ENCODE measurements around the gene GFOD1.

DNA sequence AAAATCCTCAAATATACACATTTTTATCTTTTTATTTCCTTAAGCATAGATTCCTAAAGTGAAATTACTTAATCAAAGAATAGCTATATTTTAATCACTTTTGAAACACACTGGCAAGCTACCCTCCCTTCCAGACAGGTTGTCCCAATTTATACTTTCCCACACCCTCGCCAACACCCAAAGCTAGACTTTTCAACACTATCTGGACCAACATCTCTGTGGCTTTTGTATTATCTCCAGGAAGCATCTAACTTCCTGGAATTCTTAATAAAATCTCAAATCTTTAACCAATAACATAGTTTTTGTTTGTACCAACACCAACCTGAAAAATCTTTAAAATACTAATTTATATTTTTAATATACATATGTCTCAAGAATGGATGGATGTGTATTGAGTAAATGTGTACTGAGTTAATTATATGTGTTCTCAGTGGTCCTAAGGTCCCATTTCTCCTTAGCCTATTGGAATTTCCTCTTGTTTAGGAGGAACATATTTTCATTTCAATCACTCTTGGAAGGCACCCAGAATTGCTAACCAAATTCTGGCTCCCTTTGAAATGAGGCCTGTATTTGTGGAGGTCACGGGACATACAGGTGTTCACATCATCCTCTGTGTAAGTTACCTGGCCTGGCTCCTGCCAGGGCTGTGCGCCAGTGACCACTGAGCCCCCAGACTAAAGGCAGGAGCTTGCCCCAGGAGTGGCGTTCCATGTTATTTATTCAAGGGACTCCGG is 17.4 kb upstream of the GFOD1 start:
- TF ChIP-seq SP1 (IDR thresholded peaks at IDR 0.05; ENCODE audit: low read depth, low read length) = no peak
- TF ChIP-seq, protein P1, sequence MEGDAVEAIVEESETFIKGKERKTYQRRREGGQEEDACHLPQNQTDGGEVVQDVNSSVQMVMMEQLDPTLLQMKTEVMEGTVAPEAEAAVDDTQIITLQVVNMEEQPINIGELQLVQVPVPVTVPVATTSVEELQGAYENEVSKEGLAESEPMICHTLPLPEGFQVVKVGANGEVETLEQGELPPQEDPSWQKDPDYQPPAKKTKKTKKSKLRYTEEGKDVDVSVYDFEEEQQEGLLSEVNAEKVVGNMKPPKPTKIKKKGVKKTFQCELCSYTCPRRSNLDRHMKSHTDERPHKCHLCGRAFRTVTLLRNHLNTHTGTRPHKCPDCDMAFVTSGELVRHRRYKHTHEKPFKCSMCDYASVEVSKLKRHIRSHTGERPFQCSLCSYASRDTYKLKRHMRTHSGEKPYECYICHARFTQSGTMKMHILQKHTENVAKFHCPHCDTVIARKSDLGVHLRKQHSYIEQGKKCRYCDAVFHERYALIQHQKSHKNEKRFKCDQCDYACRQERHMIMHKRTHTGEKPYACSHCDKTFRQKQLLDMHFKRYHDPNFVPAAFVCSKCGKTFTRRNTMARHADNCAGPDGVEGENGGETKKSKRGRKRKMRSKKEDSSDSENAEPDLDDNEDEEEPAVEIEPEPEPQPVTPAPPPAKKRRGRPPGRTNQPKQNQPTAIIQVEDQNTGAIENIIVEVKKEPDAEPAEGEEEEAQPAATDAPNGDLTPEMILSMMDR (IDR thresholded peaks at IDR 0.05 in 2 of 3, conservative IDR thresholded peaks at IDR 0.05 in 1 of 3; ENCODE audit: control insufficient read depth in 2 of 3, extremely low read depth in 1 of 3, insufficient read depth in 1 of 3, low read depth in 3 of 3, low read length in 3 of 3) = no peak
- no peak for TF ChIP-seq POLR2A (IDR thresholded peaks at IDR 0.05; ENCODE audit: low read depth, low read length)
- TF ChIP-seq, protein P2, sequence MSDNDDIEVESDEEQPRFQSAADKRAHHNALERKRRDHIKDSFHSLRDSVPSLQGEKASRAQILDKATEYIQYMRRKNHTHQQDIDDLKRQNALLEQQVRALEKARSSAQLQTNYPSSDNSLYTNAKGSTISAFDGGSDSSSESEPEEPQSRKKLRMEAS (IDR thresholded peaks at IDR 0.05; ENCODE audit: low read depth, low read length) = no peak
- no peak for TF ChIP-seq POLR2AphosphoS5 (IDR thresholded peaks at IDR 0.05; ENCODE audit: low read length)

Measured in GM12878 (cell line).